GM12878 (cell line): ENCODE data around the gene GJC3. TPM values are rescaled to one million over a fixed set of nuclear protein-coding genes. Genes with fewer than 3 reads are reported as not detected.

Experiments used
- ATAC-seq: fragments of 200-7000 bp; cut with Tn5 transposase; 3 replicates; pipeline ENCODE4 v1.9.1; 2020; ENCODE audit warnings: mild to moderate bottlenecking, moderate library complexity
- BruUV-seq: library from RNA; stranded (reverse); fragments of 400-500 nt; replicated peaks from 2 replicates; lab custom pipeline; 2021; lab: Mats Ljungman, UMichigan
- CTCF ChIA-PET: fragments of 300-600 bp; sonication (Branson Sonifier 250); formaldehyde crosslinking; extraction: SDS; loops from one replicate; lab custom pipeline; 2021; ENCODE audit warnings: inconsistent platforms; lab: Yijun Ruan, JAX
- POLR2A ChIA-PET: fragments of 350-600 bp; formaldehyde crosslinking; extraction: SDS; loops from one replicate; lab custom pipeline; 2021; ENCODE audit warnings: inconsistent platforms; lab: Charles Lee
- RAD21 ChIA-PET: fragments of 300-600 bp; sonication (Branson Sonifier 250); formaldehyde crosslinking; loops from one replicate; lab custom pipeline; 2023; ENCODE audit warnings: antibody characterized with exemption; ENCODE audit not compliant: unreplicated experiment; lab: Charles Lee
- SMC1A ChIA-PET: fragments of 300-600 bp; sonication (Branson Sonifier 250); formaldehyde crosslinking; loops from one replicate; lab custom pipeline; 2023; ENCODE audit not compliant: unreplicated experiment, uncharacterized antibody; lab: Charles Lee
- DNase-seq: peaks from one replicate; pipeline ENCODE4 v3.0.0-alpha.2; 2011; ENCODE audit warnings: low read depth, low spot score
- FAIRE-seq: peaks from 3 replicates; lab custom pipeline; 2011; peaks lifted over from hg19 to GRCh38; lab: Jason Lieb, UNC
- H2AFZ ChIP-seq: 2 replicates; pipeline ENCODE4 v1.6.0; 2011; ENCODE audit warnings: low read depth, low read length, control low read depth; ENCODE audit not compliant: control insufficient read depth
- H3K27ac ChIP-seq: 2 replicates; pipeline ENCODE4 v1.5.1; 2011; ENCODE audit warnings: control low read depth; ENCODE audit not compliant: control insufficient read depth, insufficient read depth
- H3K27me3 ChIP-seq, 2 experiments: replicated peaks in 1 of 2; 2 replicates each; pipeline versions ENCODE4 v1.6.0 to v1.6.1; 2011; ENCODE audit warnings: low read length in 1 of 2; ENCODE audit not compliant: control insufficient read depth in 2 of 2, insufficient read depth in 2 of 2
- H3K36me3 ChIP-seq, 2 experiments: 2 replicates each; pipeline ENCODE4 v1.5.1; 2011; ENCODE audit warnings: low read length in 1 of 2; ENCODE audit not compliant: control insufficient read depth in 2 of 2, insufficient read depth in 2 of 2
- H3K4me1 ChIP-seq: 2 replicates; pipeline ENCODE4 v1.6.1; 2011; ENCODE audit warnings: mild to moderate bottlenecking, low read length, moderate library complexity, mixed read lengths; ENCODE audit not compliant: control insufficient read depth, insufficient read depth
- H3K4me2 ChIP-seq: 2 replicates; pipeline ENCODE4 v1.6.0; 2011; ENCODE audit warnings: control low read depth; ENCODE audit not compliant: control insufficient read depth, insufficient read depth
- H3K4me3 ChIP-seq: fragments of 200-600 bp; sonication (generic); 2 replicates; pipeline ENCODE4 v1.5.1; 2016
- H3K79me2 ChIP-seq: 2 replicates; pipeline ENCODE4 v1.6.0; 2011; ENCODE audit warnings: low read length; ENCODE audit not compliant: control insufficient read depth, insufficient read depth
- H3K9ac ChIP-seq: 2 replicates; pipeline ENCODE4 v1.8.0; 2011; ENCODE audit warnings: low read length, control low read depth, mixed read lengths; ENCODE audit not compliant: control insufficient read depth, insufficient read depth
- H3K9me3 ChIP-seq: replicated peaks from 3 replicates; pipeline ENCODE4 v1.5.1; 2011; ENCODE audit warnings: mild to moderate bottlenecking, low read length; ENCODE audit not compliant: control insufficient read depth, insufficient read depth
- H4K20me1 ChIP-seq: 2 replicates; pipeline ENCODE4 v1.6.0; 2011; ENCODE audit not compliant: control insufficient read depth, insufficient read depth
- IRF5 ChIP-seq: fragments of 450-650 bp; IDR thresholded peaks from 2 replicates; pipeline ENCODE4 v1.6.1; 2017; ENCODE audit warnings: borderline replicate concordance
- NR2F1 ChIP-seq: fragments of 450-650 bp; conservative IDR thresholded peaks from 2 replicates; pipeline ENCODE4 v1.6.1; 2017; ENCODE audit warnings: mild to moderate bottlenecking
- NRF1 ChIP-seq: conservative IDR thresholded peaks from 2 replicates; pipeline ENCODE4 v1.6.1; 2011; ENCODE audit warnings: mild to moderate bottlenecking, low read depth, low read length, improper control_type of control experiment
- RAD51 ChIP-seq: fragments of 450-650 bp; IDR thresholded peaks from 2 replicates; pipeline ENCODE4 v1.6.1; 2016; ENCODE audit warnings: moderate library complexity, mild to moderate bottlenecking, inconsistent platforms
- RCOR1 ChIP-seq: conservative IDR thresholded peaks from 2 replicates; pipeline ENCODE4 v1.6.1; 2012; ENCODE audit warnings: low read depth, low read length, improper control_type of control experiment
- SMAD5 ChIP-seq: IDR thresholded peaks from 2 replicates; pipeline ENCODE4 v1.6.1; 2016; ENCODE audit warnings: antibody characterized with exemption, low read depth
- SREBF1 ChIP-seq: IDR thresholded peaks from 2 replicates; pipeline ENCODE4 v1.6.1; 2012; ENCODE audit warnings: mild to moderate bottlenecking, low read length
- SUZ12 ChIP-seq: fragments of 200-600 bp; sonication (generic); IDR thresholded peaks from one replicate; pipeline ENCODE4 v1.6.1; 2018; ENCODE audit warnings: antibody characterized with exemption, mild to moderate bottlenecking; ENCODE audit not compliant: unreplicated experiment
- TAF1 ChIP-seq: IDR thresholded peaks from 2 replicates; pipeline ENCODE4 v1.6.1; 2011; ENCODE audit warnings: mild to moderate bottlenecking, low read depth, low read length, borderline replicate concordance
- TARDBP ChIP-seq: IDR thresholded peaks from 2 replicates; pipeline ENCODE4 v1.6.1; 2016; ENCODE audit warnings: borderline replicate concordance
- YY1 ChIP-seq: IDR thresholded peaks from 2 replicates; pipeline ENCODE4 v1.6.1; 2011; ENCODE audit warnings: low read depth, mild to moderate bottlenecking, low read length
- ZSCAN29 ChIP-seq: fragments of 450-650 bp; IDR thresholded peaks from 2 replicates; pipeline ENCODE4 v1.6.1; 2017; ENCODE audit warnings: mild to moderate bottlenecking, moderate library complexity
- WGBS: methylation state at CpG from one replicate; pipeline ENCODE4 v1.1.6; 2016; ENCODE audit warnings: low lambda C conversion rate; ENCODE audit not compliant: insufficient replicate concordance, insufficient coverage; ENCODE audit errors: missing lambda C conversion rate; 5-methylcytosine and 5-hydroxymethylcytosine counted together
- in situ Hi-C: fragments of 300-500 bp; cut with MboI; formaldehyde crosslinking; loops from 9 replicates; pipeline ENCODE4 v1.14.3; 2018; ENCODE audit warnings: mixed read lengths
- intact Hi-C: fragments of 100-400 bp; cut with micrococcal nuclease; formaldehyde crosslinking; loops from one replicate; pipeline ENCODE4 v1.14.2; 2022; ENCODE audit not compliant: unreplicated experiment
- polyA plus RNA-seq, 11 experiments: library from polyadenylated mRNA; depleted of rRNA in 4 of 11; unstranded in 6 of 11; stranded (reverse) in 5 of 11; fragments of >200 nt; fragmentation: Nextera tagmentation in 4 of 11; fragmentation: Illumina TruSeq in 1 of 11; extraction: Ambion mirVana in 4 of 11; extraction: Trizol in 1 of 11; gene quantifications; 1 replicate in 1 of 11; 2 replicates in 10 of 11; pipeline versions ENCODE4 v1.2.1 to v1.2.3, GENCODE V29; 2011 to 2016; ENCODE audit warnings: inconsistent platforms in 2 of 11, missing spikeins in 2 of 11, low read depth in 1 of 11
- total RNA-seq, 4 experiments: library from RNA; depleted of rRNA in 3 of 4; stranded (reverse); fragments of >200 nt in 3 of 4; fragmentation: Illumina TruSeq in 1 of 4; extraction: Trizol in 1 of 4; gene quantifications; 2 replicates each; pipeline versions ENCODE4 v1.2.1 to v1.2.3, GENCODE V29; 2013 to 2021
- TF ChIP-seq, protein P1 (sequence below): fragments of 450-650 bp; IDR thresholded peaks from 2 replicates; pipeline ENCODE4 v1.6.1; 2017; ENCODE audit warnings: mild to moderate bottlenecking, low read depth, inconsistent platforms; ENCODE audit not compliant: poor library complexity, severe bottlenecking
- TF ChIP-seq, protein P2 (sequence below): fragments of 450-650 bp; IDR thresholded peaks from 2 replicates; pipeline ENCODE4 v1.6.1; 2016; ENCODE audit warnings: mild to moderate bottlenecking

The GJC3 gene
- total and polyA plus RNA-seq, 10 of the 15 experiments (the other 5 are each of a cell fraction or from before 2014, with no cell fraction given): 0.06 to 0.18 (median 0.09) TPM; not detected in 6

GRCh38 chr7:99881370-99881769 lies 48.0 kb downstream of the GJC3 start:
- H2AFZ ChIP-seq: no peak overlapping the region
- no peaks in the 10 kb centered on the region for H3K4me1 ChIP-seq
- no peaks in the 10 kb centered on the region for H4K20me1 ChIP-seq
- no peaks in the 10 kb centered on the region for H3K36me3 ChIP-seq
- ChIA-PET SMC1A (no interaction called here), CTCF (interaction anchor here (0.9 kb wide), 1 partner anchor 278 kb away, joined by 3 read pairs; no protein-coding TSS in a partner anchor), RAD21 (no interaction called here), POLR2A (no interaction called here)
- FAIRE-seq (no peak), DNase-seq (no peak), ATAC-seq (no peak)
- H3K27ac ChIP-seq: no peak overlapping the region
- intact Hi-C loops: no loop called here
- TF ChIP-seq SUZ12 (no peak), ZSCAN29 (no peak), NR2F1 (no peak), TAF1 (no peak), NRF1 (no peak), YY1 (no peak), RAD51 (no peak), RCOR1 (no peak), SMAD5 (no peak), SREBF1 (no peak), IRF5 (no peak), TARDBP (no peak)
- TF ChIP-seq, protein P1, sequence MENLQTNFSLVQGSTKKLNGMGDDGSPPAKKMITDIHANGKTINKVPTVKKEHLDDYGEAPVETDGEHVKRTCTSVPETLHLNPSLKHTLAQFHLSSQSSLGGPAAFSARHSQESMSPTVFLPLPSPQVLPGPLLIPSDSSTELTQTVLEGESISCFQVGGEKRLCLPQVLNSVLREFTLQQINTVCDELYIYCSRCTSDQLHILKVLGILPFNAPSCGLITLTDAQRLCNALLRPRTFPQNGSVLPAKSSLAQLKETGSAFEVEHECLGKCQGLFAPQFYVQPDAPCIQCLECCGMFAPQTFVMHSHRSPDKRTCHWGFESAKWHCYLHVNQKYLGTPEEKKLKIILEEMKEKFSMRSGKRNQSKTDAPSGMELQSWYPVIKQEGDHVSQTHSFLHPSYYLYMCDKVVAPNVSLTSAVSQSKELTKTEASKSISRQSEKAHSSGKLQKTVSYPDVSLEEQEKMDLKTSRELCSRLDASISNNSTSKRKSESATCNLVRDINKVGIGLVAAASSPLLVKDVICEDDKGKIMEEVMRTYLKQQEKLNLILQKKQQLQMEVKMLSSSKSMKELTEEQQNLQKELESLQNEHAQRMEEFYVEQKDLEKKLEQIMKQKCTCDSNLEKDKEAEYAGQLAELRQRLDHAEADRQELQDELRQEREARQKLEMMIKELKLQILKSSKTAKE: no peak
- TF ChIP-seq, protein P2, sequence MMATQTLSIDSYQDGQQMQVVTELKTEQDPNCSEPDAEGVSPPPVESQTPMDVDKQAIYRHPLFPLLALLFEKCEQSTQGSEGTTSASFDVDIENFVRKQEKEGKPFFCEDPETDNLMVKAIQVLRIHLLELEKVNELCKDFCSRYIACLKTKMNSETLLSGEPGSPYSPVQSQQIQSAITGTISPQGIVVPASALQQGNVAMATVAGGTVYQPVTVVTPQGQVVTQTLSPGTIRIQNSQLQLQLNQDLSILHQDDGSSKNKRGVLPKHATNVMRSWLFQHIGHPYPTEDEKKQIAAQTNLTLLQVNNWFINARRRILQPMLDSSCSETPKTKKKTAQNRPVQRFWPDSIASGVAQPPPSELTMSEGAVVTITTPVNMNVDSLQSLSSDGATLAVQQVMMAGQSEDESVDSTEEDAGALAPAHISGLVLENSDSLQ: no peak
- H3K9ac ChIP-seq: no peak overlapping the region
- H3K4me3 ChIP-seq: no peak overlapping the region
- in situ Hi-C loops: no loop called here
- H3K4me2 ChIP-seq: no peak overlapping the region
- H3K79me2 ChIP-seq: no peaks in the 10 kb centered on the region
- 95% methylated on average over 4 of the region's 4 CpGs for WGBS
- BruUV-seq: no TSS peak
- H3K9me3 ChIP-seq: no peaks in the 10 kb centered on the region
- no peaks in the 10 kb centered on the region for H3K27me3 ChIP-seq
